ENCODE data around the gene TFAP2D.

Gene TFAP2D

DNA sequence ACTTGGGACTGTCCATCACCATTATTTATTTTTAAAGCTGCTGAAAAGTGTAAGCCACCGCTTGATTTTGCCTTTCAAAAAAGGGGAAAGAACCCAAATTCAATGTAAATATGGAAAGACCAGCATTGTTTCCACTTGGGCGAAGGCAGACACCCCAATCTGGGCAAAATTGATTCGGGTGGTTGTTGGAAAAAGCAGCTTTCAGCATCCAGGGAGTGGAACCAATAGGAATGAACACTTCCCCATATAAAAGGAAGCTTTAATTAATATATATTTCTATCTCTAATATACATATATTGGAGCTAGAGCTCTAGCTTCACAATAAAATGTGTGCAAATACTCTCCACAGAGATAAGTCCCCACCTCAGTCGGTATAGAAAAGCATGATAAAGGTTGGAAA, at the start of gene TFAP2D:
Gene TFAP2D, plus strand, starts transcription at position 301 of the 400 bp plus-strand sequence. CDS start 530 bp downstream, outside the sequence.
- no peak for DNase-seq

DNA sequence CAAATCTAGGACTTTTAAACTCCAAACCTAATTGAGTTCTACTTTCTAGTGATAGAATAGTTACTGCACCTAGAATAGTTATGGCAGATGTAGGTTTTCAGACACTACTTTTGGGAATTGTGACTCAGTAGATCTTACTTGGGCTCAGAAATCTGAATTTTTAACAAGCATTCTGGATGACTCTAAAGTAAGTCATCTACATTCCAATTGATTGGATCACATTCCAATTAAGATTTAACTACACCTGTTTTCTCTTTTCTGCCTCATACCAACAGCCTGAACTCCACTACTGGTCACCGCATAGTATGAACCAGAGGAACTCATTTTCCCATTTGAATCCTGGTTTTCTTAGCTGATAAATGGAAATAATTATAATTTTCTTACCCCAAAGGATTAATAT, 49.5 kb upstream of the TFAP2D start:
- DNase-seq = no peak

DNA sequence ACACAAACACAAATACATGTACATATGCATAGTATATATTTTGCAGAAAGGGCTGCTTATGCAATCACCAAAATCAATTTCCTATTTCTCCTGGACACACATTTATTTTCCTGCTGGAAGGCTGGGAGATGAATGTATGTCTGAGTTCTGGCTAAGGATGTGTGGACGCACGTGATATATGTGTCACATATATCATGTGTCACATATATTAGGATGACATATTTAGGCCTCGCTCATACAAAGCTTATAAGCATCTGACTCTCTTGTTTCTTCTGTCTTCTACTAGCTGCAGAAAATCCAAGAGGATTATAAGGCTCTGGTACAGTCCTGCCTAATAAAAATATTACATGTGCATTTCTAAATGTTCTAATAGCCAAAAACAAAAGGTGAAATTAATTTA, 47.2 kb upstream of the TFAP2D start:
- no peak for DNase-seq

DNA sequence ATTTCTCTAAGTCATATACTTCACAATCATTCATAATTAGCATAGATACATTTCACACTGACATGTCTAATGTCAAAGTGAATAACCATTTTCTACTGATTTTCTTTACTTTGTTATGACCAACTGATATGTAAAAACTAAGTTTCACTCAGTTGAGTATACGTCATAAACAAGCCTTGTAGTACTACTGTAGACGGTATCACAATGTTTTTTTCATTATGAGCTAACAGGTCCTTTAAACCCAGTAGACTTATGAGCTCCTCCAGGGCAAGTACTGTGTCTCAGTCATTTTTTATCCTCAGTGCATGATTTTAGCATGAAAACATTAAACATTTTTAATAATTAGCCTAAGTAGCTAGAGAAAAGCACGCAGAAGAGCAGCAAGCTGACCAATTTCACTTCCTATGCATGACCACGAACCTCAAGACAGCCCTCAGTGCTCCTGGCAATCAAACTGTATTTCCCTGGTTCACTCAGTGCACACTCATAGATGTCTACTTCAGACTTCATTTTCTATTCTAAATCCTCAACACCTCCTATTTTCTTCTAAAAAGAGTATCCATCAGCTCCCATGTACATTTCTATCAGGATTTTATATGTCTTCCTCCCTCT, 32.0 kb upstream of the TFAP2D start:
- DNase-seq = no peak

DNA sequence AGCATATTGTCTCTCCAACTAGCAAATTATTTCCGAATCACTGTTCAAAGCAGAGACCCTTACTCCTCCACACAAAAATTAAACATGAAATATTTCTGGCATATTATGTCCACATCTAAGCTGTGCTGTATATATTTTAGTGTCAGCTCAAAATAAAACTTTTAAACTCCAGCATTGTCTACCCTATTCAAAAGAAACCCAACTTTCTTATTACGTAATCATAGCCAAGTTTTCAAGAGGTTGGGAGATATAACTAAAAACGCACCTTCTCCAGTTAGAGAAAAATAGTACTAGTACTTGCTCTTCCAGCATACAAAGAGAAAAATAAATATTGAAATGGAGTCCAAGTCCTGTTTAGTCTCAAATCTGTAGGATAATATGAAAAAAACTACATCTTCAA, 24.1 kb upstream of the TFAP2D start:
- DNase-seq = no peak

DNA sequence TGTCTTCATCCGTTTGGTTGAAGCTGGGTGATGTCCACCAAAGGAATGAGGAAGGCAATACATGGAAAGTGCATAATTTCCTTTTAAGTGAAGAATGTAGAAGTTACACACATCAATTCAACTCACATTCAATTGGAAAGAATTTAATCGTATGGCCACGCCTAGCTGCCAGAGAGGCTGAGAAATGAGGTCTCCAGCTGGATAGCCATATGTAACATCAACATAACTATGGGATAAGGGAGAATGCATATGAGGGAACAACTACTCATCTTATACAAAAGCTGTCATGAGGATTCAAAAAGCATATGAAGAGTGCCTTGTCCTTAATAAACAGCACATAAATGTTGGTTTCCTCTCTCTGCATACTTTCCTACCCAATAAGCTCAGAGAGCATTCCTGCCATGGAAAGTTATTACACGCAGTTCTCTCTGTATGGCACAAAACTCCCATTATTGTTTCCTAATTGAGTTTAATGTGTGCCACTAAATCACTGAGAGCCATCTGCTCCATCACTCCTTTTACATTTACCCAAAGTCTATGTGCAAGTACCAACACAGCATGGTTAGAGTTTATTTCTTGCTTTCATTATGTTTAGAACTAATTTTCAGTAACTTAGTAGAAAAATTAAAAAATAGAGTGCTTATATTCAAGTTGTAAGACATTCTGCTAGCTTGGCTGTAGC, 21.4 kb upstream of the TFAP2D start:
- DNase-seq = no peak

DNA sequence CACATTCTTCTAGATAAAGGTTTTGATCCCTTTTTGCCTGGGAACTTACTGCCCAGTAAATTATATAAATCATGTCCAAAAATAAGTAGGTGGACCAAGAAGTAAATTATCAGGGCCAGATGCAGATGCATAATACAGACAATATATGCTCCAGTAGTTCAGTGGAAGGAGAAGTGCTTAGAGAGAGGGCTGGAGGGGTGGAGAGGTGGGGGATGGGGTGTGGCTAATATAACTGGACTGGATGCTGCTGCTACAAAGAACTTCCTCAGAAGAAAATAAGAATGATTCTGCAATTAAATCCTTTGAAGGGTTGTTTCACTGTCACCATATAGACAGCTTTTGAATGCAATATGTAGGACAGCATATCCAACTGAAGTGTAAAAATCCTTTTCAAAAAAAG, 14.8 kb upstream of the TFAP2D start:
- DNase-seq = no peak

DNA sequence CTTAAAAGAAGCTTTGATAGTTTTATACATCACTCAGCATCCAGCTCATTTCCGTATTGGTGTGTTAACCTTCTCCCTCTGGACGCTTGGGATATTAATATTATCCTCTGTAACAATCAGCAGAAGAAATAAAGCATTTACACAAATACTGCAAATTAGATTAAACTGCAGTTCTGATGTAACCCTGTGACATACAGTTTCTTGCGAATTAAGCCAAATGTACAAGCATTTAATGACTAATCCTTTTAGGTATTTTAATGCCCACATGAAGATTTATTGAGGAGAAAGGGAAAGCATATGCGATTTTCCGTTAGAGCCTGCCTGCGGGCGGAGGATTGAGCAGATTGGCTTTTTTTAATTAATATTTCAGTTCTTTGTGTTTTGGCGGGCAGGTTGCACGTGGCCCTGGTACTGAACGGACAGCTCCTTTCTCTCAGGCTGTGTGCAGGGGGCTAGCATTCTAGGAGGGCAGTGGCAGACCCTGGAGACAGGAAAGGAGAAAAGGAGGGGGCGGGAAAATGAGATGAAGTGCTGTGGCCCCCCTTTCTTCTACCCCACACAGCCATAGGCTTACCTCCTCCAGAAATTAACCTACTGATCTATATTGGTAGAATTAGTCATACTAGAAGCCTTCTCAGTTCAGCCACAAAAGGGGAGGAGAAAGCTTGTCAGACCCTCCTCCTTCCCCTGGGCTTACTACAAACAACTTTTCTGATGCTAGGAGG, 14.1 kb upstream of the TFAP2D start:
- no peak for DNase-seq

DNA sequence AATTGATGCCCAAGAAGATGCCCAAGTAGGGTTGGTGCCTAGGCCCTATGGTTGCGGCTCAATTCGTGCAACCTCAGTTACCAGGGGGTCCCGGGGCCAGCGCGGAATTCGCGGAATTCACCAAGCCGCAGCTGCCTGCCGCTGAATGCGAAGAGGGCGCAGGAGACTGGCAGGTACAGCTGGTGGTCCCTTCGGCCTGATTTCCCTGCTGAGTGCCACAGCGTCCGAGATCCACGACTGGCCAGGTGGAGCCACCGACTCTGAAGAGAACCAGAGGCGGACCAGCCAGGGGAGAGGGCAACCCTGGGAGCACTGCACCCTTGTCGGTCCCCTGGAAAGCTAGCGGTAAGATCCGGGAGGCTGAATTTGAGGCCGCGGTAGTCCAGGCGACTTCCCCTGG, 6.8 kb upstream of the TFAP2D start:
- DNase-seq = no peak

DNA sequence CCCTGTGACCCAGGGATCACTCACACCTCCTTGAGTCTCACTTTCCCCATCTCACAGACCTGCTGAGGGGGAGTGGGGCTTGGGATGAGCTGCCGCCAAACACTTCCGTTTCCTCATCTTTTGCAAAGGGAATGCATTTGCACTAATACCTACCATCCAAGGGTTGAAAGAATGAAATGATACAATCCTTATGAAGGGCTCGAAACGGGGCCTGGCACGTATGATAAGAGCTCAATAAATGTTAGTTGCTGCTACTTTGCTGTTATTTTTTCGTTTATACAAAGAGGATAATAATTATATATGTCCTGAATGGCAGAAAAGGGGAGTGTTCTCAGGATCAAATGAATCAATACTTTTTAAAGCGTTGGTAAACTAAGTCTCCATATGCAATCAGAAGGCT, 6.1 kb upstream of the TFAP2D start:
- DNase-seq = no peak

DNA sequence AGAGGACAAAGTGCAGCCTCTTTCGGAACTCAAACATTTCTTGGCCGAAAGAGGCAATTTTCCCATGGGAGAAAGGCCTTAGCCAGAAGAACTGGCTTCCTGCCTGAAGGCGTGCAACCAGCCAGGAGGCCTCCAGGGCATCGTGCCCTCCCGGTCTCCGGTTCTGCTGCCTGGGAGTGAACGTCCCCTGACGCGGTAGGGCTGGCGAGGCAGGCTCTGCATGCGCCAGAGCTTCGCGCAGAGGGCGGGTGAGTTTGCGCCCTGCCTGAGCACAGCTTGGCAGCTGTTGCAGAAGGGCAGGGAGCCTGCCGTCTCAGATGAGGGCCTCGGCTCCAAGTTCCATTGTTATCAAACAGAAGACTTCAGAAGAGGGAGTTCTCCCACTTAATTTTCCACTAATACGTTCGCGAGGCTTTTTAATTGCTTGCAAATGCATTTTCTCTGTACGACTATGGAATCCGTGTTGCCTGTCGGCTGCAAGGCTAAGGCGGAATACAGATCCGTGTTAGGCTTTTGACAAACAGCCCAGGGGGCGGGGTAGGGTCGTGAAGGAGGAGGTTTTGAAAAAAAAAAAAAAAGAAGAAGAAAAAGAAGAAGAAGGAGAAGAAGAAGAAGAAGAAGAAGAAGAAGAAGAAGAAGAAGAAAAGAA, 5.5 kb upstream of the TFAP2D start:
- no peak for DNase-seq

DNA sequence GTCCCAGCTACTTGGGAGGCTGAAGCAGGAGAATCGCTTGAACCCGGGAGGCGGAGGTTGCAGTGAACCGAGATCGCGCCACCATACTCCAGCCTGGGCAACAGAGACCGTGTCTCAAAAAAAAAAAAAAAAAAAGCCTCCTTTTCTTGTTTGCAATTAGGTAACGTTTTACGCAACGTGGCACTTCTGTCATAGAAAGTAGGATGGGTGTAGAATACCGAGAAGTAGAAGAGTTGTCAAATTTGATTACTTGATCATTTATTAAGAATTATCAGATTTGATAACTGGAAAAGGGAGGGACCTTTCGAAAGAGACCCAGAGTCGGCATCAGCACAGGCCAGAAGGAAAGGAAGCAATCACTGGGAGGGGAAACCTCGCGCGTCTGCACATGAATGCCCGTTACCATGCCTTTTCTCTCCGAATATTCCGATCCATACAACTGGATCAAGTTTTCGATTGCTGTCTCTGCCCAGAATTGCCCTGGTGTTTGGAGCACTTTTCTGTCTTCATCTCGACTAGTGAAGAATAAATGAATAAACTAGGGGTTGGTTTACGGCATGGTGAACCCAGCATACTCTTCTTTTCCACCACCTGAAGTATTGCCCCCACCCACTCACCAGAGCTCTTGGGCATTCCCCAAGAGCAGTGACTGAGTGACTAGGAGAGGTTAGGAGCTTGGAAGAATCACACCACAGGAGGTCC, 4.5 kb upstream of the TFAP2D start:
- DNase-seq = no peak

DNA sequence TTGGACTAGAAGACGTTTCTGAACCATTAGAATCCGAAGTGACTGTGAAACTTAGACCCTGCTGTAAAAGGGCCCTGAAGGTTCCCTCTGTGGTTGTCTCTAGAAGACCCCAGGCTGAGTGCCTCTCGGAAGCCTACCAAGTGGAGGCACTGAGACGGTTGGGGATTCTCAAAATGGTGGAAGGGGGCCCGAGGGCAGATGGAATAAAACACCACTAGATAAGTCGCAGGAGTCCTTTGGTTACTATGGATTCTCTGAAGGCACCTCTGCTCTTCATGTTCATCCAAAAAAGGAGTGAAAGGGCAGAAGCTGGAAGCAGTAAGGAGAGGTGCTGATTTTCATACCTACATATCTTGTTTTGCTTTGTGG, 4.0 kb upstream of the TFAP2D start:
- no peak for DNase-seq

DNA sequence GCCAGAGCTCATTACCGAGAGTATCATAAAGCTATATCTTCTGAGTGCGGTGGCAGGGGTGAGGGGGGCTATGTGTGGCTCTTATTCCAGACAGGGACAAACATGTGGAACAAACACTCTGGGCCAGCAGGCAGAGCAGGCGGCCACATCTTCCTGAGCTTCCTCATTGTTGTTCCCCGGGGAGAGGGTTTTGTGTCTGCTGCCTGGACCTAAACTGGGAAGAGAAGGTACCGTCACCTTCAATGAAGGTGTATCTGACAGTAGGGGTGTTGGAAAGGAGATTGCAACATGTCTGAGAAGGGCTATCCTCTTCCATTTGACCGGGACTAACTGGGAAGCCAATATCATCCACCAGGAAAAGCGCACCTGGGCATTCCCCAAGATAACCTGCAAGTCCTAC, 1.6 kb upstream of the TFAP2D start:
- no peak for DNase-seq

DNA sequence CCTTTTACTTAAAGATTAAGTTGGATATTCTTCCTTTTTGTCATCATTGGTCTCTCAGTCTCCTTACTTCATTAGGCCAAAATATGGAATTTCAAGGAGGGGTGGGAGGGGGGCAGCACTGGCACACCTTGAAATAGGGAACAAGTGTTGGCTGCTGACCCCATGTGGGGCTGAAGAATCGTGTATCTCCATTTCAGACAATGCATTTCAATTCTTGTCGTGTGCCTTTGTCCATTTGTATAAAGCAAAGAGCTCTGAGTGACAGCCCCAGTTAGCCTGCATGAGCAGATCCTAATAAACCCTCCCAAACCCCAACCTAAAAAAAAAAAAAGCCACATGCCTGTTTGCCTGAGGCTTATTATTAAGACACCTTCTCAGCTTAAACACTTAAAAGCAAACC, 1.0 kb upstream of the TFAP2D start:
- no peak for DNase-seq

DNA sequence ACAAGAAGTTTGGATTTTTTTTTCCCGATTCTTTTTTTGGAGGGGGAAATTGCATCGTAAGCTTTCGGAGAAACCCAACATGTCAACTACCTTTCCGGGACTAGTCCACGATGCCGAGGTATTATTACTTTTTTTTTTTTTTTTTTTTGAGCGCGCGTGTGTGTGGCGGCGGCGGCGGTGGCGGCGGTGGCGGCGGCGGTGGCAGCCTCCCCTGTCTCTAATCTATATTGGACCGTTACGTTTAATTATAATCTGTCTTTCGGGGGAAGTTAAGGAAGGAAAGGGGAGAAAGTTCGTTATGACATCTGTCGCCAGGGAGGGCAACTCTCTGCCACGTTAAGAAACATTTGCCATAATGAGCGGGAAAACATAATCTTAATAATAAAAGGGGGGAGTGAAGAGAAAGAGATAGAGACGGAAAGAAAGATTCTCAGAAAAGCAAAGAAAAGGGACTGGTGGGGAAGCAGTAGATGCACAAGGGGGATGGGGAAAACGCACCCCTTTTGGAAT, 706 bp downstream of the TFAP2D start:
- DNase-seq = no peak

DNA sequence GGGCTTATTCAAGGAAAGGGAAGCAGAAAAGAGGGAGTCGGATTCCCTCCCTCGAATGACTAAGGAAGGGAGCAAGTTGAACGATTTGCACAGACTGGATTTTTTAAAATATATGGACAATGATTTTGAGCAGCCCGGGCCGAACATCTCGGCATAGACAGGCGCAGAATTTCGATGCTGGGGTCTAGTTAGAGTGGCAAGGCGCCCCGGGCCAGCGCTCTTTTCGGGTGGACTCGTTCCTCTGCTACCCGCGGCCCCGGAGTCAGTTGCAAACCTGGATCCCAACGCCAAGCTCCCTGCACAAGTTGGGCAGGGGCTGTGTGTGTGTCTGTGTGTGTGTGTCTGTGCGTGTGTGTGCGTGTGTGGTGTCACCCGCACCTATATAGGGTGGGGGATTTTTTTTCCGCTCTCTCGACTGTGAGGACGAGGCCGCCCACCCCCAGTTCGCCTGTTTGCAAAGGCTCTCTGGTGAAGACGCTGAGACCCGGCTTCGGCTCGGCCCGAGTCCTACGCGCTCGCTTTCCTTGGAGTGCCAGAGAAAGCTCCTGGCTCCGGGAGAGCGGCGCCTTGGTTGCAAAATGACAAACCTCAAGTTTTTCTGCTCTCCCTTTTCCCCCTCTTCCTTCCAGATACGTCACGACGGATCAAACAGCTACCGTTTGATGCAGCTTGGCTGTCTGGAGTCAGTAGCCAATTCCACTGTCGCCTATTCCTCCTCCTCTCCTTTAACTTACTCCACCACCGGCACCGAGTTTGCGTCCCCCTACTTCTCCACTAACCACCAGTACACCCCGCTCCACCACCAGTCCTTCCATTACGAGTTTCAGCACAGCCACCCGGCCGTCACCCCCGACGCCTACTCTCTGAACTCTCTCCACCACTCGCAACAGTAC, 1.4 kb downstream of the TFAP2D start:
- no peak for DNase-seq

DNA sequence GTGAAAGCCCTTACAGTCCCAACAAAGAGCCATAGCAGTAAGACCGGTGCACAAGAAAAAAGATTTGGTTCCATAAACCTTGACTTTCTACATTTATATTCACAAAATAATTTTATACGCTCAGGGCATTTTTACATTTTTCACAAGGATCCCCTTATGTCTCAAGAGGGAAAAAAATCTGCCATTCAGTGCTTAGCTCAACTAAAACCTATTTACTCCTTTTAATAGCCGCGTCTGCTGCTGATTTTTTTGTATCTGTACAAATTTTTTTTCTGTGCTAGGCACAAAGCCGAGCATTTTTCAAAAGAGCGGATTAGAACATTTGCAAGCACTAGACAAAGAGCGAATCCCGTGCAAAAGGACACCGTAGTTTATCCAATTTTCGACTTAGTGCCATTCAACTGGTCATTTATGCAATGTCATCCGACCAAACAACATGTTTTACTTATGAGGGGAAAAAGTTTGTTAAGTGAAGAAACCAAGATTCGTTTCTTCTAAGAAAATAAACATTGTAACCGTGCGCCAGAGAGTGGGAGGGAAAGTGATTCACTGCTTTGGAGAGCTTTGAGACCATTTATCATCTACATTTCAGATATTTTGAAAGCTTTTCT, 3.7 kb downstream of the TFAP2D start:
- no peak for DNase-seq

DNA sequence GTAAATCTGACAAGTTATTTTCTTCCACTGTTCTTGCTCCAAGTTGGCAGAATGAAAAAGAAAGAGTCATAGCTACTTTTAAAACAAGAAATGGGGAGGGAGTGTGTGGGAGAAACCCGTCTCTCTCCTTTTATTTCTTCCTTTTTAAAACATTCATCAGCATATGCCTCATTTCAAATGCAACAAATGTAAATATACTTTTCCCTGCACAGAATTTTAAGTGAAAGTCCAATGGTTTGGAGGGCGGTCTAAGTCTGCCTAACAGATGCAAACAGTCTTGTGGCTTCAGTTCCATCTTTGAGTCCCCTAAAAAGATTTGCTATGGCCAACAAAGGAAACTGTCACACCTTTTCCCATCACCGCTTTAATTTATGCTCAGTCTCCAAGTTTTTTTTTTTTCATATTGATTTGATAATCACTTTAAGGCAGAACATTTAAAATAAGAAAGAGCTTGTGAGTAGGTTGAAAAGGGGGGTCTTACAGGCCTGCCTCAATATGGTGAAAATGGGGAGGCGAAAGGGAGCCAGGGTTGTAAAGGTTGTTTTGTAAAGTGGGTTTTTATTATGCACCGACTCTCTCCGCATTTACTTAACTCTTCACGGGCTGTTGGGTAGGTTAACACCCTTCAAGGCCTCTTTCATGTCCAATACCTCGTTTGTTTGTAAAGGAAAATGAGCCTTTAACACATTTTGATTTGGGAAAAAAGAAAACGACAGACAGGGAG, 4.6 kb downstream of the TFAP2D start:
- no peak for DNase-seq

DNA sequence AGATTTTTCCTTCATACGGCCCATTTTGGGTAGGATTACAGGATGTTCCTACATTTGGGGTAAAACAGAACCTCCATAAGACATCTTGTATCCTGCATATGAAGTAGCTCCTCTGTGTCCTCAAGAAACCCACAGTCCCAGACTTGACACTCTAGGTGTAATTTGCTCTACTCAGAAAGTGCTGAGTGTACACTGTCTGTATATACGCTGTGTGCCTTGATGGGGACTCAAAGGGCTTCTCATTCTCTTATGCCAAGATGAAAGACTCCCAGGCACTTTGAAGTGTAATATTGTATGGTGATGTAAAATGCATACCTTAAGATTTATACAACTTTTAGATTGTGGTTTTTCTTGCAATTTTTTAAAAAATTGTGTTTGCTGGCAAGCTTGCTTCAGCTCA, 5.2 kb downstream of the TFAP2D start:
- no peak for DNase-seq

DNA sequence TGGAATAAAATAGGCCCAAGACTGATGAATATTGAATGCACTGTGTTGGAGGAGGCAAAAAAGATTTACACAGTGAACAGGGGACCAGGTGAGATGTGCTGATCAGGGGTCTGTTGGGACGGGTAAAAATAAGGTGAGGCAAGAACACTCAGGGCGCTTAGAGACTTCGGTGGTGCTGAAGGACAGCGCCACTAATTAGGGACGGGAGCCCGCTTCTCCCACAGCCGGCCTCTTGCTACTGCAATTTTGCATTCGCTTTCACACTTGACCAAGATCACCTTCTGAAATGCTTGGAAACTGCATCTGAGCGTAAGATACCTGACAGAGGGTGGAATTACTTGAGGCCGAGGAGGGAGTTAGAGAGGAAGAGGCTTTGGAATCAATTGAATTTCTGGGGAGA, 7.3 kb downstream of the TFAP2D start:
- no peak for DNase-seq

Data from NCI-H1694 (cell line).